H9 (cell line): ENCODE data around the gene CHL1. TPM values are rescaled to one million over a fixed set of nuclear protein-coding genes. Genes with fewer than 3 reads are reported as not detected.

Experiments used
- DNase-seq: peaks from one replicate; pipeline ENCODE4 v3.0.0-alpha.2; 2017
- H2AFZ ChIP-seq: one replicate; pipeline ENCODE4 v1.6.1; 2013; ENCODE audit warnings: mild to moderate bottlenecking, low read length, control low read depth, moderate library complexity
- H2AK5ac ChIP-seq: 2 replicates; pipeline ENCODE4 v1.6.1; 2013; ENCODE audit warnings: low read length, control low read depth, mixed read lengths; ENCODE audit not compliant: insufficient read length
- H2BK120ac ChIP-seq: one replicate; pipeline ENCODE4 v1.6.1; 2013; ENCODE audit warnings: low read depth, mild to moderate bottlenecking, low read length, control low read depth, inconsistent platforms; ENCODE audit not compliant: poor library complexity, severe bottlenecking
- H2BK12ac ChIP-seq: 2 replicates; pipeline ENCODE4 v1.6.1; 2013; ENCODE audit warnings: low read length, control low read depth, mixed read lengths, low read depth; ENCODE audit not compliant: insufficient read length
- H2BK15ac ChIP-seq: 2 replicates; pipeline ENCODE4 v1.6.1; 2013; ENCODE audit warnings: low read depth, low read length, control low read depth
- H2BK20ac ChIP-seq: one replicate; pipeline ENCODE4 v1.6.1; 2013; ENCODE audit warnings: low read depth, mild to moderate bottlenecking, low read length, control low read depth, inconsistent platforms; ENCODE audit not compliant: poor library complexity, severe bottlenecking
- H2BK5ac ChIP-seq: 2 replicates; pipeline ENCODE4 v1.6.1; 2013; ENCODE audit warnings: low read length, control low read depth, mixed read lengths; ENCODE audit not compliant: insufficient read length
- H3K14ac ChIP-seq: 2 replicates; pipeline ENCODE4 v1.6.1; 2013; ENCODE audit warnings: low read length, control low read depth; ENCODE audit not compliant: insufficient read depth
- H3K18ac ChIP-seq: 2 replicates; pipeline ENCODE4 v1.6.1; 2013; ENCODE audit warnings: low read depth, mild to moderate bottlenecking, mixed read lengths, low read length, control low read depth; ENCODE audit not compliant: insufficient read length
- H3K23ac ChIP-seq: 2 replicates; pipeline ENCODE4 v1.6.1; 2013; ENCODE audit warnings: low read length, control low read depth, mixed read lengths, low read depth; ENCODE audit not compliant: insufficient read length
- H3K23me2 ChIP-seq: 2 replicates; pipeline ENCODE4 v1.6.1; 2013; ENCODE audit warnings: low read depth, mild to moderate bottlenecking, mixed read lengths, low read length, control low read depth; ENCODE audit not compliant: insufficient read length, poor library complexity, severe bottlenecking
- H3K27ac ChIP-seq: 2 replicates; pipeline ENCODE4 v1.5.1; 2013; ENCODE audit warnings: low read length, control low read depth, mixed read lengths, low read depth; ENCODE audit not compliant: insufficient read length
- H3K27me3 ChIP-seq: 2 replicates; pipeline ENCODE4 v1.6.1; 2013; ENCODE audit warnings: low read length, control low read depth, inconsistent platforms; ENCODE audit not compliant: insufficient read depth
- H3K4ac ChIP-seq: 2 replicates; pipeline ENCODE4 v1.6.1; 2013; ENCODE audit warnings: low read depth, mild to moderate bottlenecking, control low read depth, inconsistent platforms, low read length, moderate library complexity
- H3K4me1 ChIP-seq: 2 replicates; pipeline ENCODE4 v1.6.1; 2013; ENCODE audit warnings: low read length, control low read depth, inconsistent platforms; ENCODE audit not compliant: insufficient read depth
- H3K4me2 ChIP-seq: 2 replicates; pipeline ENCODE4 v1.6.1; 2013; ENCODE audit warnings: low read length, control low read depth, mixed read lengths; ENCODE audit not compliant: insufficient read length, insufficient read depth
- H3K56ac ChIP-seq: 2 replicates; pipeline ENCODE4 v1.6.1; 2013; ENCODE audit warnings: low read depth, mild to moderate bottlenecking, mixed read lengths, low read length, control low read depth; ENCODE audit not compliant: insufficient read length
- H3K79me1 ChIP-seq: 2 replicates; pipeline ENCODE4 v1.6.1; 2013; ENCODE audit warnings: low read depth, mild to moderate bottlenecking, moderate library complexity, low read length, control low read depth, inconsistent platforms; ENCODE audit not compliant: insufficient read depth, poor library complexity, severe bottlenecking
- H3K79me2 ChIP-seq: 2 replicates; pipeline ENCODE4 v1.6.1; 2013; ENCODE audit warnings: low read length, control low read depth, inconsistent platforms; ENCODE audit not compliant: insufficient read depth
- H3K9ac ChIP-seq: 2 replicates; pipeline ENCODE4 v1.6.1; 2013; ENCODE audit warnings: low read length, control low read depth, mixed read lengths; ENCODE audit not compliant: insufficient read length; ENCODE audit errors: extremely low read depth
- H3K9me3 ChIP-seq: one replicate; pipeline ENCODE4 v1.6.1; 2013; ENCODE audit warnings: low read depth, low read length, inconsistent platforms; ENCODE audit not compliant: control insufficient read depth
- H3T11ph ChIP-seq: one replicate; pipeline ENCODE4 v1.6.1; 2013; ENCODE audit warnings: mild to moderate bottlenecking, low read length, control low read depth, inconsistent platforms
- H4K20me1 ChIP-seq: one replicate; pipeline ENCODE4 v1.6.1; 2013; ENCODE audit not compliant: control insufficient read depth, insufficient read length, insufficient read depth
- H4K5ac ChIP-seq: 2 replicates; pipeline ENCODE4 v1.6.1; 2013; ENCODE audit warnings: low read depth, mild to moderate bottlenecking, mixed read lengths, low read length, control low read depth; ENCODE audit not compliant: insufficient read length
- H4K8ac ChIP-seq: replicated peaks from 2 replicates; pipeline ENCODE4 v1.6.1; 2013; ENCODE audit warnings: low read length, control low read depth, mixed read lengths, low read depth; ENCODE audit not compliant: insufficient read length
- H4K91ac ChIP-seq: 2 replicates; pipeline ENCODE4 v1.6.1; 2013; ENCODE audit warnings: low read depth, mild to moderate bottlenecking, moderate library complexity, mixed read lengths, low read length, control low read depth; ENCODE audit not compliant: insufficient read length
- H3K27ac Mint-ChIP-seq, 3 experiments: 2 replicates in 2 of 3; 3 replicates in 1 of 3; pipeline ENCODE4 v1.8.0; 2020 to 2021; ENCODE audit warnings: mixed read lengths in 3 of 3, mild to moderate bottlenecking in 1 of 3, moderate library complexity in 1 of 3
- H3K27me3 Mint-ChIP-seq: 2 replicates; pipeline ENCODE4 v1.8.0; 2021; ENCODE audit warnings: low read depth, mild to moderate bottlenecking, moderate library complexity, mixed read lengths
- H3K36me3 Mint-ChIP-seq, 3 experiments: 2 replicates in 2 of 3; 3 replicates in 1 of 3; pipeline ENCODE4 v1.8.0; 2020 to 2021; ENCODE audit warnings: low read depth in 3 of 3, mixed read lengths in 3 of 3; ENCODE audit not compliant: insufficient read depth in 1 of 3
- H3K4me1 Mint-ChIP-seq, 2 experiments: 2 replicates each; pipeline ENCODE4 v1.8.0; 2020; ENCODE audit warnings: mixed read lengths in 2 of 2
- H3K4me3 Mint-ChIP-seq, 2 experiments: 2 replicates in 1 of 2; 3 replicates in 1 of 2; pipeline ENCODE4 v1.8.0; 2020 to 2021; ENCODE audit warnings: mild to moderate bottlenecking in 2 of 2, mixed read lengths in 2 of 2, moderate library complexity in 1 of 2
- H3K9me3 Mint-ChIP-seq, 2 experiments: 2 replicates in 1 of 2; 3 replicates in 1 of 2; pipeline ENCODE4 v1.8.0; 2020; ENCODE audit warnings: mild to moderate bottlenecking in 2 of 2, mixed read lengths in 2 of 2, moderate library complexity in 1 of 2
- CTCF ChIP-seq: fragments of 200-600 bp; sonication (generic); conservative IDR thresholded peaks from 3 replicates; pipeline ENCODE4 v1.8.0; 2021; ENCODE audit warnings: antibody characterized with exemption, mild to moderate bottlenecking
- WGBS: extraction: QIAGEN DNeasy Blood & Tissue Kit; methylation state at CpG from one replicate; pipeline ENCODE4 v1.1.7; 2013; ENCODE audit warnings: missing lambda C conversion rate, low lambda C conversion rate, mixed read lengths; ENCODE audit not compliant: insufficient read length; ENCODE audit errors: extremely low coverage; 5-methylcytosine and 5-hydroxymethylcytosine counted together
- total RNA-seq: library from RNA; stranded (reverse); gene quantifications from 2 replicates; pipeline ENCODE4 v1.2.1, GENCODE V29; 2021

The CHL1 gene
- total RNA-seq, 1 experiment from 2014 or later: not detected

- Histone ChIP-seq H4K5ac (no peak overlapping the region), H3K79me1 (no peaks in the 10 kb centered on the region), H3K23ac (no peak overlapping the region), H3K79me2 (no peaks in the 10 kb centered on the region), H2BK12ac (no peak overlapping the region), H4K20me1 (no peaks in the 10 kb centered on the region), H2AFZ (no peak overlapping the region), H3K9ac (no peak overlapping the region), H2BK5ac (no peak overlapping the region), H3K4me1 (no peaks in the 10 kb centered on the region), H2BK120ac (no peak overlapping the region), H2BK20ac (no peak overlapping the region), H3K9me3 (no peaks in the 10 kb centered on the region), H2BK15ac (no peak overlapping the region), H3K18ac (no peak overlapping the region), H4K91ac (no peak overlapping the region), H3K14ac (no peak overlapping the region), H3K27ac (no peak overlapping the region), H3K4me2 (no peak overlapping the region), H4K8ac (no peak overlapping the region), H3K23me2 (no peaks in the 10 kb centered on the region), H3T11ph (no peak overlapping the region), H3K56ac (no peak overlapping the region), H3K4ac (no peak overlapping the region), H3K27me3 (no peaks in the 10 kb centered on the region), H2AK5ac (no peak overlapping the region)
- H3K27ac Mint-ChIP-seq: no peak overlapping the region
- DNase-seq: no peak
- TF ChIP-seq CTCF: no peak
- H3K36me3 Mint-ChIP-seq: no peaks in the 10 kb centered on the region; a peak in 1 of 7 replicates
- WGBS: no CpG with 5 or more reads among the region's 4 CpGs
- no peaks in the 10 kb centered on the region for H3K9me3 Mint-ChIP-seq
- H3K4me1 Mint-ChIP-seq: peaks cover 0 to 4% of the 10 kb centered on the region in 2 experiments; a peak in 1 of 4 replicates
- H3K27me3 Mint-ChIP-seq: no peaks in the 10 kb centered on the region
- no peak overlapping the region for H3K4me3 Mint-ChIP-seq
These were observed 91.9 kb downstream of the CHL1 start for GRCh38 chr3:288417-288816.
